WTC11 (cell line): ENCODE measurements around the gene OSBPL5. TPM values are rescaled to one million over a fixed set of nuclear protein-coding genes. Genes with fewer than 3 reads are reported as not detected.

Experiments used
- ATAC-seq: fragments of 200-7000 bp; cut with Tn5 transposase; 2 replicates; pipeline ENCODE4 v1.10.0; 2021; ENCODE audit warnings: mild to moderate bottlenecking, moderate library complexity
- CTCF ChIA-PET: fragments of 300-600 bp; sonication (Branson Sonifier 250); formaldehyde crosslinking; loops from one replicate; lab custom pipeline; 2021; ENCODE audit warnings: antibody characterized with exemption; lab: Charles Lee
- POLR2A ChIA-PET: fragments of 350-600 bp; sonication (Branson Sonifier 250); formaldehyde crosslinking; loops from one replicate; lab custom pipeline; 2021; ENCODE audit warnings: antibody characterized with exemption; lab: Charles Lee
- DNase-seq: peaks from one replicate; pipeline ENCODE4 v3.0.0; 2021; ENCODE audit warnings: low spot score
- H3K27ac Mint-ChIP-seq: 2 replicates; pipeline ENCODE4 v1.8.0; 2021; ENCODE audit warnings: mixed read lengths
- H3K27me3 Mint-ChIP-seq: 2 replicates; pipeline ENCODE4 v1.8.0; 2021; ENCODE audit warnings: low read depth, mild to moderate bottlenecking, moderate library complexity, mixed read lengths
- H3K36me3 Mint-ChIP-seq: 2 replicates; pipeline ENCODE4 v1.8.0; 2021; ENCODE audit warnings: mixed read lengths
- H3K4me1 Mint-ChIP-seq: 2 replicates; pipeline ENCODE4 v1.8.0; 2022; ENCODE audit warnings: mixed read lengths
- H3K4me3 Mint-ChIP-seq: 2 replicates; pipeline ENCODE4 v1.8.0; 2021; ENCODE audit warnings: mild to moderate bottlenecking, moderate library complexity, mixed read lengths
- H3K9me3 Mint-ChIP-seq: 2 replicates; pipeline ENCODE4 v1.8.0; 2021; ENCODE audit warnings: mixed read lengths
- ATF3 ChIP-seq: sonication (generic); formaldehyde crosslinking; conservative IDR thresholded peaks from 2 replicates; pipeline ENCODE4 v1.8.1; 2022; ENCODE audit warnings: mild to moderate bottlenecking, missing genetic modification reagents
- ETV6 ChIP-seq: sonication (generic); formaldehyde crosslinking; IDR thresholded peaks from 2 replicates; pipeline ENCODE4 v1.8.1; 2022; ENCODE audit warnings: mild to moderate bottlenecking, missing genetic modification reagents
- FOXJ3 ChIP-seq: sonication (generic); formaldehyde crosslinking; IDR thresholded peaks from 2 replicates; pipeline ENCODE4 v1.9.0; 2021; ENCODE audit warnings: missing genetic modification reagents, mild to moderate bottlenecking, borderline replicate concordance
- KAT7 ChIP-seq: sonication (generic); formaldehyde crosslinking; IDR thresholded peaks from 2 replicates; pipeline ENCODE4 v1.8.1; 2023; ENCODE audit warnings: missing genetic modification reagents, mild to moderate bottlenecking, borderline replicate concordance
- MLX ChIP-seq: sonication (generic); formaldehyde crosslinking; IDR thresholded peaks from 2 replicates; pipeline ENCODE4 v1.8.1; 2023; ENCODE audit warnings: mild to moderate bottlenecking, missing genetic modification reagents, moderate library complexity
- MYBL2 ChIP-seq: sonication (generic); formaldehyde crosslinking; IDR thresholded peaks from 2 replicates; pipeline ENCODE4 v1.8.1; 2023; ENCODE audit warnings: mild to moderate bottlenecking, moderate library complexity, missing genetic modification reagents
- NR2C2 ChIP-seq: sonication (generic); formaldehyde crosslinking; IDR thresholded peaks from 2 replicates; pipeline ENCODE4 v1.8.0; 2022; ENCODE audit warnings: mild to moderate bottlenecking, missing genetic modification reagents
- RORB ChIP-seq: fragments of 250-450 bp; sonication (Bioruptor Pico); IDR thresholded peaks from 2 replicates; pipeline ENCODE4 v1.9.0; 2021; ENCODE audit warnings: mild to moderate bottlenecking
- TP53 ChIP-seq: sonication (generic); formaldehyde crosslinking; IDR thresholded peaks from 2 replicates; pipeline ENCODE4 v1.8.1; 2023; ENCODE audit warnings: mild to moderate bottlenecking, missing genetic modification reagents
- USF2 ChIP-seq: sonication (generic); formaldehyde crosslinking; IDR thresholded peaks from 2 replicates; pipeline ENCODE4 v1.8.1; 2023; ENCODE audit warnings: mild to moderate bottlenecking, missing genetic modification reagents, moderate library complexity
- ZMAT4 ChIP-seq: fragments of 250-450 bp; sonication (Bioruptor Pico); IDR thresholded peaks from 2 replicates; pipeline ENCODE4 v1.9.0; 2021; ENCODE audit warnings: mild to moderate bottlenecking
- ZNF121 ChIP-seq: sonication (generic); formaldehyde crosslinking; IDR thresholded peaks from 2 replicates; pipeline ENCODE4 v1.8.0; 2023; ENCODE audit warnings: missing genetic modification reagents
- ZNF232 ChIP-seq: sonication (generic); formaldehyde crosslinking; IDR thresholded peaks from 2 replicates; pipeline ENCODE4 v1.8.0; 2022; ENCODE audit warnings: mild to moderate bottlenecking, missing genetic modification reagents
- ZNF281 ChIP-seq: sonication (generic); formaldehyde crosslinking; IDR thresholded peaks from 2 replicates; pipeline ENCODE4 v1.8.0; 2023; ENCODE audit warnings: mild to moderate bottlenecking, missing genetic modification reagents
- ZNF425 ChIP-seq: fragments of 250-450 bp; sonication (Bioruptor Pico); conservative IDR thresholded peaks from 2 replicates; pipeline ENCODE4 v1.9.0; 2021; ENCODE audit warnings: mild to moderate bottlenecking
- ZNF512 ChIP-seq: sonication (generic); formaldehyde crosslinking; IDR thresholded peaks from 2 replicates; pipeline ENCODE4 v1.8.1; 2022; ENCODE audit warnings: missing genetic modification reagents, borderline replicate concordance
- total RNA-seq: library from RNA; stranded (reverse); gene quantifications from 3 replicates; pipeline ENCODE4 v1.2.3, GENCODE V29; 2021

The OSBPL5 gene
- total RNA-seq, 1 experiment from 2014 or later, result 17.7 TPM

GRCh38 chr11:3052567-3052966 is 112.5 kb downstream of the OSBPL5 start:
- Mint-ChIP-seq H3K4me3 (no peak overlapping the region), H3K4me1 (peaks cover 42% of the 10 kb centered on the region), H3K27ac (peak overlapping the region; percentile 95), H3K36me3 (peaks cover 10% of the 10 kb centered on the region; the same call in 1 of the 2 replicates), H3K9me3 (no peaks in the 10 kb centered on the region), H3K27me3 (no peaks in the 10 kb centered on the region; the same call in 1 of the 2 replicates)
- DNase-seq (no peak), ATAC-seq (no peak)
- POLR2A ChIA-PET, result no interaction called here
- CTCF ChIA-PET, result interaction anchor here (2.7 kb wide), 1 partner anchor 38 kb away, joined by 23 read pairs; no protein-coding TSS in a partner anchor
- no peak for TF ChIP-seq ZNF425
- TF ChIP-seq ETV6 (CRISPR knock-in tag), result no peak
- TF ChIP-seq KAT7 (CRISPR knock-in tag), result no peak
- no peak for TF ChIP-seq MYBL2
- no peak for TF ChIP-seq ZNF232 (CRISPR knock-in tag)
- TF ChIP-seq TP53 (CRISPR knock-in tag), result no peak
- TF ChIP-seq RORB, result no peak
- no peak for TF ChIP-seq ZNF121 (CRISPR knock-in tag)
- no peak for TF ChIP-seq ZMAT4 (CRISPR knock-in tag)
- no peak for TF ChIP-seq ZNF512

GRCh38 chr11:3052109-3052479 is 113.0 kb downstream of the OSBPL5 start:
- 0 out of 2 replicates have a peak overlapping the region, but pooled peaks have one; percentile 85 for H3K27ac Mint-ChIP-seq
- no peaks in the 10 kb centered on the region for H3K9me3 Mint-ChIP-seq
- H3K4me1 Mint-ChIP-seq, result peaks cover 40% of the 10 kb centered on the region
- ATAC-seq, result no peak
- H3K4me3 Mint-ChIP-seq, result no peak overlapping the region
- DNase-seq, result no peak
- H3K27me3 Mint-ChIP-seq, result no peaks in the 10 kb centered on the region; the same call in 1 of the 2 replicates
- POLR2A ChIA-PET, result no interaction called here
- peaks cover 14% of the 10 kb centered on the region; the same call in 1 of the 2 replicates for H3K36me3 Mint-ChIP-seq
- CTCF ChIA-PET, result interaction anchor here (1.3 to 2.7 kb wide), 2 partner anchors 39 to 41 kb away, joined by 3 to 23 read pairs; no protein-coding TSS in a partner anchor
- TF ChIP-seq ATF3 (CRISPR knock-in tag), result no peak
- TF ChIP-seq MLX (CRISPR knock-in tag), result no peak
- TF ChIP-seq, all 79 proteins: peak for 0

GRCh38 chr11:3051196-3052108 is 113.7 kb downstream of the OSBPL5 start:
- ATAC-seq (peak; percentile 19), DNase-seq (no peak)
- peak overlapping the region; percentile 8; the same call in 1 of the 2 replicates for H3K4me3 Mint-ChIP-seq
- no peaks in the 10 kb centered on the region for H3K9me3 Mint-ChIP-seq
- H3K4me1 Mint-ChIP-seq, result peaks cover 40% of the 10 kb centered on the region
- H3K27ac Mint-ChIP-seq, result peak overlapping the region; percentile 85
- ChIA-PET POLR2A (no interaction called here), CTCF (interaction anchor here (1.0 to 2.7 kb wide), 4 partner anchors 15 to 44 kb away, joined by 3 to 23 read pairs (median 4); no protein-coding TSS in a partner anchor)
- H3K27me3 Mint-ChIP-seq, result no peaks in the 10 kb centered on the region; the same call in 1 of the 2 replicates
- H3K36me3 Mint-ChIP-seq, result peaks cover 14% of the 10 kb centered on the region; the same call in 1 of the 2 replicates
- TF ChIP-seq KAT7 (CRISPR knock-in tag), result no peak
- no peak for TF ChIP-seq ETV6 (CRISPR knock-in tag)
- TF ChIP-seq ZNF281, result no peak
- TF ChIP-seq FOXJ3 (CRISPR knock-in tag), result no peak
- TF ChIP-seq USF2 (CRISPR knock-in tag), result peak; percentile 66
- TF ChIP-seq NR2C2 (CRISPR knock-in tag), result no peak
